Peyer's patch (tissue), 4 donors: ENCODE results near the gene PTPRJ.
"Not testable (repeated sequence)": the region's sequence is repeated elsewhere in the genome, so short reads cannot be mapped to it uniquely, and the experiment has no call there.

Experiments
- POLR2A ChIP-seq, 2 donors: fragments of 450-650 bp; IDR thresholded peaks; one replicate each; pipeline ENCODE4 v1.5.1; 2017; ENCODE audit warnings: antibody characterized with exemption in 2 of 2, mild to moderate bottlenecking in 2 of 2, moderate library complexity in 2 of 2
- TF ChIP-seq, protein P1 (sequence below), 6 experiments: fragments of 450-650 bp in 4 of 6; fragments of 200-600 bp in 2 of 6; sonication (generic) in 1 of 6; IDR thresholded peaks; one replicate each; pipeline ENCODE4 v1.5.1; 2017 to 2019; ENCODE audit warnings: antibody characterized with exemption in 6 of 6, mild to moderate bottlenecking in 3 of 6, moderate library complexity in 1 of 6

DNA sequence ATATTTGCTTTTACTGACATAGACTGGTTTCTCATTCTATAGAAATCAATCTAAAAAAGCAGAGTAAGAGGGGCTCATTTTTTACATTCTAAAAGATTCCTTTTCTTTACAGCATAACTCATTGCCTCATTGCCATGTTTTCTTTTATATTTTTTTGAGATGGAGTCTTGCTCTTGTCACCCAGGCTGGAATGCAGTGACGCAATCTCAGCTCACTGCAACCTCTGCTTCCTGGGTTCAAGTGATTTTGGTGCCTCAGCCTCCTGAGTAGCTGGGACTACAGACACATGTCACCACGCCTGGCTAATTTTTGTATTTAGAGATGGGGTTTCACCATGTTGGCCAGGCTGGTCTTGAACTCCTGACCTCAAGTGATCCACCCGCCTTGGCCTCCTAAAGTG is 159.5 kb downstream of the PTPRJ start:
- TF ChIP-seq, protein P1, sequence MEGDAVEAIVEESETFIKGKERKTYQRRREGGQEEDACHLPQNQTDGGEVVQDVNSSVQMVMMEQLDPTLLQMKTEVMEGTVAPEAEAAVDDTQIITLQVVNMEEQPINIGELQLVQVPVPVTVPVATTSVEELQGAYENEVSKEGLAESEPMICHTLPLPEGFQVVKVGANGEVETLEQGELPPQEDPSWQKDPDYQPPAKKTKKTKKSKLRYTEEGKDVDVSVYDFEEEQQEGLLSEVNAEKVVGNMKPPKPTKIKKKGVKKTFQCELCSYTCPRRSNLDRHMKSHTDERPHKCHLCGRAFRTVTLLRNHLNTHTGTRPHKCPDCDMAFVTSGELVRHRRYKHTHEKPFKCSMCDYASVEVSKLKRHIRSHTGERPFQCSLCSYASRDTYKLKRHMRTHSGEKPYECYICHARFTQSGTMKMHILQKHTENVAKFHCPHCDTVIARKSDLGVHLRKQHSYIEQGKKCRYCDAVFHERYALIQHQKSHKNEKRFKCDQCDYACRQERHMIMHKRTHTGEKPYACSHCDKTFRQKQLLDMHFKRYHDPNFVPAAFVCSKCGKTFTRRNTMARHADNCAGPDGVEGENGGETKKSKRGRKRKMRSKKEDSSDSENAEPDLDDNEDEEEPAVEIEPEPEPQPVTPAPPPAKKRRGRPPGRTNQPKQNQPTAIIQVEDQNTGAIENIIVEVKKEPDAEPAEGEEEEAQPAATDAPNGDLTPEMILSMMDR (IDR thresholded peaks at IDR 0.05): not testable (repeated sequence)
- TF ChIP-seq POLR2A (IDR thresholded peaks at IDR 0.05): not testable (repeated sequence)
